Activated CD4-positive, alpha-beta T cell treated with anti-CD3 and anti-CD28 coated beads, Interleukin-2, amount 50 U/mL, for 4 hours (primary cell): ENCODE data around the gene ADARB2.

ENCODE experiments used
- DNase-seq, 2 experiments: peaks; one replicate each; pipeline ENCODE4 v3.0.0-alpha.2; 2020

Gene ADARB2

DNA sequence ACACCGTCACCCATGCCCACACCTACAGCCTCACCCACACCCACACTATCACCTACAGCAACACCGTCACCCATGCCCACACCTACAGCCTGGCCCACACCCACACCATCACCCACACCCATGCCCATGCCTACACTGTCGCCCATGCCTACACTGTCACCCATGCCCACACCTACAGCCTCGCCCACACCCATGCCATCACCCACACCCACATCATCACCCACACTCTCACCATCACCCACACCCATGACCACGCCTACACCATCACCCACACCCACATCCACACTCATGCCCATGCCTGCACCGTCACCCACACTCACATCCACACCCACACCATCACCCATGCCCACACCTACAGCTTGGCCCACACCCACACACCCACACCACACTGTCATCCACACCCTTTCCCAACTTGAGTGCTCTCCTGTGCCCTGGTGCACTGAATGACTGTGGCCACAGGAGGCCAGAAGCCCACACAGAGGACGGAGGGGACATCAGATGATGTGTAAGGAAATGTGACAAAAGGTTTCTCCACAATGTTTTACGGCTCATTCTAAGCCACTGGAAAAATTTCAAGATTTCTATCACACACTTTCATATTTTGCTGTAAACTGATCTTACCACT, 527.9 kb downstream of the ADARB2 start:
- DNase-seq, result no peak

DNA sequence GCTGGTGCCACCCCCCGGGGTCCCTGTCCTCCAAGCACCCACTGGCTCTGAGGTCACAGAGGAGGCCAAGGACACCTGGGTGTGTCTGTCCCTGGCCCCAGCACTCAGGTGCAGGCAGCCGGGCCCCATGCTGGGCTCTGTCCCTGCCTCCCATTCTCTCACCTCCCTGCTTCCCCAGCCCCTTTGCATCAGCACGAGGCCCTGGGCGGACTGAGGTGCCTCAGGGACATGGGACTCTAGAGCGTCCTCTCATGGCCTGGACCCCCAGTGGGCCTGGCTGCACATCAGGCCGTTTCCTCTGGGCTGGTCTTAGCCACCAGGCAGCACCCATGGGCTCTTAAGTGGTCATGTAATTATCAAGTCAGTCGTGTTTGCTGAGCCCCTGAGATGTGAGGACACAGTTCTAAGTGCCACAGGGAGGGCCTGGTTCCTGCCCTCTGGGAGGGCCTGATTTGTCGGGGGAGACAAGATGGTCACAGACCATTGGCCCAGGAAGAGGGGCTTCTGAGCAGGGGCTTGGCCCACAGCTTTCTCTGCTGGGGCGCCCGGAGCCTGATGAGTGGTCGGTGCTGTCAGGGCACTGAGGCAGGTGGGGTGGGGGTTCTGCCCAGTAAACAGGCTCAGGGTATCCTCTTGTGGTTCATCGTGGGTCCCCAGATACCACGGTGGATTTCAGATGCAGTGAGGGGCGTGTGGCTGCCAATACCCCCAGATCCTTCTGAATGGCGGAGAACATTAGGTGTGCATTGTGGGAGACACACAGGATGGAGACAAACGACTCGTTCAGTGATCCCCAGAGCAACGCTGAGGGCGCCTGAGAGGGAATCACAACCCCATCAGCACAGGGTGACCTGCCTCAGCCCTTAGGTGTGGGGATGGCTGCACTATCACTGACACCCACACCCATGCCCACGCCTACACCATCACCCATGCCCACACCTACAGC, 528.7 kb downstream of the ADARB2 start:
- DNase-seq, result no peak

DNA sequence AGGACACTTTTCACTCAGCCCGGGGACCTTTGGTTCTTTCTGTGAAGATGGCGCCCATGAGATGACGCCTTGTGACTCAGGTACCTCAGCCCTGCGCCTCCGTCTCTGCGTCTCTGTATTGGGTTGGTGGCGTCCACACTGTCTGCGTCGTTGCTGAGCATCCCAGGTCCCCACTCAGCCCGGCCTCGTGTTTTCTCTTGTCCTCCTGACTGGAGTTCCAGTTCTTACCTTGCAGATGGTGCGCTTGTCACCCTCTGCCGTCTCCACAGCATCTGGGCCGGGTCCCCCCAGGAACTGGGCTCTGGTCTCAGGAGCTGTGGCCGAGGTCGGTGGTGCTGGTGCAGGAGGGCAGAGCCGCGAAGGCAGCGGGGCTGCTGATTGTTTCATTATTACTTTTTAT, 530.7 kb downstream of the ADARB2 start:
- DNase-seq, result no peak

DNA sequence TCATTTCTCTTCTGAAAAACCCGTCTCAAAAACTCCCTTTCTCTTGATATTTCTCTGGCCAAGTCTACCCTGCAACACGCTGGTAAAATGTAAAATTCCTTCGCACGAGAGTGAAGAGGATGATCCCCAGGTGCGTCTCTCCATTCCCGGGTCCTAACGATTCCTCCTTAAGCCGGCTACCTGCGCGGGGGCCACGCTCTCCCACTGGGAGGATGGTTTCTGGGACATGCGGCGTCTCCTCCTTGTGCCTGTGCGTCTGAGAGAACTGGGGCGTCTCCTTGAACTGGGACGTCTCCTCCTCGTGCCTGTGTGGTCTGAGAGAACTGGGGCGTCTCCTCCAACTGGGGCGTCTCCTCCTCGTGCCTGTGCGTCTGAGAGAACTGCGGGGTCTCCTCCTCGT, 531.2 kb downstream of the ADARB2 start:
- no peak for DNase-seq

DNA sequence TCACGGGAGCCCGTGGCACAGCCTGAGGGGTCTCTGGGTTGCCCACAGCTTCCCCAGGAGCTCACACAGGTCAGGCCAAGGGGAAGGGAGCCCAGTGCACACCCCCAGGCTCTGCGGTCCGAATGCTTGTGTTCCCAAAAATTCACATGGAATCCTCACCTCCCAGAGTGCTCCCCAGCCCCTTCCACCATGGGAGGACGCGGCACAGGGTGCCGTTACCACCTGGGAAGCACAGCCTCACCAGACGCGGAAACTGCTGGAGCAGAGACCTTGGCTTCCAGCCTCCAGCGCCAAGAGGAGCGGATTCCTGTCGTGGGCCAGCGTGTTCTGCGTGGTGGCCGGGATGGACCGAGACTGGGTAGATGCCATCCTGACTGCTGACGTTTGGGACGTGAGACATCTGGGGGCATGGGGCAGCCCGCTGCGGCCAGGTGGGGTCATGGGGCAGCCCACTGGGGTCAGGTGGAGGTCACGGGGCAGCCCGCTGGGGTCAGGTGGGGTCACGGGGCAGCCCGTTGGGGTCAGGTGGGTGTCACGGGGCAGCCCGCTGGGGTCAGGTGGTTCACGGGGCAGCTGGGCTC, 531.8 kb downstream of the ADARB2 start:
- no peak for DNase-seq

DNA sequence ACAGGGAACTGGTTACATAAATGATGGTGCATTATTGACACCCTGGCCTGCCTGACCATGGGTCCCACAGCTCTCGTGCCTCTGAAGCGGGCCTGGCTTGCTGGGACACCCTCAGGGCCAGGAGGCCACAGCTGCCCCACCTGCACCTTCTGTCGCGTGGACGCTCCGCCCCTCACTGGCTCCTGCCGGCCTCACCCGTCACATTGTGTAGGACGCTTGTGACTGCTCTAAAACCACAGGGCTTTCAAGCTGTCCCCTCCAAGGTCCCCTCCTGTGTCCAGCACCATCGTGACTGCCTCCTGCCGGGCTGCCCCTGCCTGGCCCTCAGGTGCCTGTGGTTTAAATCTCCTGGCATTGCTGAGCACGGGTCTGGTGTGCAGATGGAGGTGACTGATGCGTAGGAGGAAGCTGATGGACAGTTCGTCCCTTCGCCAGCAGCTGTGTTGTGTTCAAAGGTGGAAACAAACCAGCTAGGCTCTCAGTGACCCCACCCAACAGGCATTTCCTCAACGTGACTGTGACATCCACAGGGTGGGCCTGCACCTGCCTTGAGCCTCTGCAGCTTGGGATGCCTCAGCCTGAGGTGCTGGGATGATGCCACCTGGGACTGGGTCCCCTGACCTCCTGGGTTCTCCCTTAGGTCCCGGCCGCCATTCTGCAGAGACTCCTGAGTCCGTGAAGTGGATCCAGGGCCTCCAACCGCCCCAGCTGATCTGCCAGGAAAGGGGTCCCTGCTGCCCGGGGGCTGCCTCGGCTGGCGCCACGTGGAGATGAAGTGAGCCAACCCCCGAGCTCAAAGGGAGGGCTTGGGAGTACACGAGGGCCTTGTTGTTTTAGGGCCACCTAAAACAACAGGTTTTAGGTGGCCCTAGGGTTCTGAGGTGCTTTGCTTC, 532.6 kb downstream of the ADARB2 start:
- no peak for DNase-seq

GRCh38 chr10:1203704-1204103, 533.6 kb downstream of the ADARB2 start:
- no peak for DNase-seq

DNA sequence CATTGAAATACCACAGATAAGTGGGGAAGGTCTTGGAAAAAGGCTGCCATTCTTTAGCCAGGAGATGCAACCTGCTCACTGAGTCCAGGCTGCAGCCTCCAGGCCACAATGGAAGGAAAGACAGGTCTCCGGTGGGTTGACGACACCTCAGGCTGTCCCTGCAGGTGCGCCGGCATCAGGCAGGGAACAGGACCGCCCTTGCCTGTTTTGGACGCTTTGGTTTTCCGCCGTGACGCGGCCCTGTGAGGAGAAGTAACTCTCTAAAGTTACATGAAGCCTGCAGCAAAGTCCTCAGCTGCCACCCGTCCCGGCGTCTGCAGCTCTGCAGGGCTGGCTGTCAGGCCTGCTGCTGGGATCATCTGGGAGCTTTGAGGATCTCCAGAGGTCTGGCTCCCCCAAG, 534.1 kb downstream of the ADARB2 start:
- no peak for DNase-seq

- DNase-seq, result no peak
Observed at GRCh38 chr10:1202343-1202742, 535.0 kb downstream of the ADARB2 start.

GRCh38 chr10:1200866-1201807, 536.2 kb downstream of the ADARB2 start:
- DNase-seq, result no peak

- no peak for DNase-seq
Observed at GRCh38 chr10:1199897-1200721, 537.2 kb downstream of the ADARB2 start.

- no peak for DNase-seq
Observed at GRCh38 chr10:1199345-1199673, 538.0 kb downstream of the ADARB2 start.

- DNase-seq, result no peak
Observed at GRCh38 chr10:1198453-1199344, 538.6 kb downstream of the ADARB2 start.

DNA sequence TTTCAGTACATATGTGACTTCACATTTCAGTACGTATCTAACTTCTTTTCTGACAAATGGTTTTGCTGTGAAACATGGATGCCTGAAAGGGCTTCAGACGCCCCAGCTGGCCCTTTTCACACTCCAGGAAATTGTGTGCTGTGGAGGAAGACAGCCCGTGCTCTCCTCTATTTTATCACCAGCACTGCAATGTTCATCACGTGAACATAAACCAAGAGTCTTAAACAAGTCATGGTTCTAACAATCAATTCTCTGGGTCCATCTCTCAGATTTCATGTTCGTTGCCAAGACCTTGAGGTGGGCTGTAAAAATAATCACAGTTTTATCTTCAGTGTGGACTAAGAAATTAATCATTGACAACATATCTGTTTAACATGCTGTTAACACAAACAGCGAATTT, 539.9 kb downstream of the ADARB2 start:
- DNase-seq, result no peak

GRCh38 chr10:1196656-1197055, 540.7 kb downstream of the ADARB2 start:
- DNase-seq, result no peak

GRCh38 chr10:1195828-1196227, 541.5 kb downstream of the ADARB2 start:
- no peak for DNase-seq

DNA sequence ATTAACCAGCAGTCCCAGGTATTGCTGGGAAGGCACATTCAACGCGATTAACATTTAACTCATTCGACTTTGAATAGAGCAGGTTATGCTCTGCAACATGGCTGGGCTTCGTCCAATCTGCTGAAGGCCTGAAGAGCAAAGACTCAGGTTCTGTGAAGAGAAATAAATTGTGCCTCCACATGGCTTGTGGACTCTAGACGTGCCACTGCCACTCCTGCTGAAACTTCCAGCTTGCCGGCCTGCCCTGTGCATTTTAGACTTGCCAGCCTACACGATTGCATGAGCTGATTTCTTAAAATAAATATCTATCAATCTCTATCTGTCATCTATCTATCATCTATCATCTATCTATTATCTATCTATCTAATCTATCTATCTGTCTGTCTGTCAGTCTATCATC, 543.2 kb downstream of the ADARB2 start:
- no peak for DNase-seq

GRCh38 chr10:1193561-1193960, 543.8 kb downstream of the ADARB2 start:
- no peak for DNase-seq

DNA sequence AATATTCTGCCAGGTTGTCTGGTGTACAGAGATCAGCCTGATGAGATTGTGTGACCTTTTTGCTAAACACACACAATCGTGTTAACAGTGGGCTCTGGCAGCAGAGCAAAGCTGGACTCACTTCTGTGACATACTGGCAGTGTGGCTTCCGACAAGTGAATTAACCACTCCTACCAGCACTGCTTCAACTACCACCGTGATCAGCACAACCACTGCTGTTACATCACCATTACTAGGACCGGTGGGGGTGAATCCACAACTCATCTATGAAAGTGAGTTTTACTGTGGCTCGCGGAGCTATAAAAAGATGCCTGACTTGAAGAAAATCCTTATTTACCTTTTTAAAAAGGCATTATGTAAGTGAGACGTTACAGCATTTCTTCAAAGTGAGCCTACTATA, 545.6 kb downstream of the ADARB2 start:
- DNase-seq, result no peak
